ENCODE results near the gene TRPM3.

GRCh38 chr9:70635790-70636189, 485.6 kb downstream of the TRPM3 start:
- no peak for TF ChIP-seq CTCF (IDR thresholded peaks at IDR 0.05; ENCODE audit: low read length)
- no peak for TF ChIP-seq EZH2 (optimal IDR thresholded peaks at IDR 0.05; ENCODE audit: low read depth, low read length)
